Neural progenitor cell (in vitro differentiated cells): ENCODE data around the gene STK11IP. TPM values are rescaled to one million over a fixed set of nuclear protein-coding genes. Genes with fewer than 3 reads are reported as not detected.

Source experiments
- DNase-seq: peaks from one replicate; pipeline ENCODE4 v3.0.0-alpha.2; 2016; ENCODE audit warnings: low spot score
- H2AFZ ChIP-seq: fragments of 200-600 bp; sonication (generic); replicated peaks from 2 replicates; pipeline ENCODE4 v1.6.1; 2016; ENCODE audit warnings: antibody characterized with exemption
- H3F3A ChIP-seq: fragments of 200-600 bp; sonication (generic); 2 replicates; pipeline ENCODE4 v1.6.1; 2016; ENCODE audit warnings: antibody characterized with exemption, low read depth
- H3K27ac ChIP-seq: fragments of 200-600 bp; sonication (generic); 2 replicates; pipeline ENCODE4 v1.5.1; 2016; ENCODE audit warnings: mild to moderate bottlenecking
- H3K27me3 ChIP-seq: fragments of 200-600 bp; sonication (generic); 2 replicates; pipeline ENCODE4 v1.6.1; 2016; ENCODE audit warnings: mild to moderate bottlenecking, moderate library complexity
- H3K36me3 ChIP-seq: fragments of 200-600 bp; sonication (generic); 2 replicates; pipeline ENCODE4 v1.5.1; 2016
- H3K4me1 ChIP-seq: fragments of 200-600 bp; sonication (generic); 2 replicates; pipeline ENCODE4 v1.6.1; 2016; ENCODE audit warnings: mixed run types
- H3K4me2 ChIP-seq: fragments of 200-600 bp; sonication (generic); 2 replicates; pipeline ENCODE4 v1.6.1; 2016
- H3K4me3 ChIP-seq: fragments of 200-600 bp; sonication (generic); 2 replicates; pipeline ENCODE4 v1.5.1; 2016
- H3K79me2 ChIP-seq: fragments of 200-600 bp; sonication (generic); 2 replicates; pipeline ENCODE4 v1.6.1; 2016; ENCODE audit warnings: low read depth
- H3K9ac ChIP-seq: fragments of 200-600 bp; sonication (generic); 2 replicates; pipeline ENCODE4 v1.6.1; 2016
- H3K9me3 ChIP-seq: fragments of 200-600 bp; sonication (generic); 2 replicates; pipeline ENCODE4 v1.5.1; 2016; ENCODE audit warnings: low read depth
- H4K20me1 ChIP-seq: fragments of 200-600 bp; sonication (generic); 2 replicates; pipeline ENCODE4 v1.6.1; 2016; ENCODE audit warnings: low read depth
- H3K27ac Mint-ChIP-seq: 3 replicates; pipeline ENCODE4 v1.8.0; 2021; ENCODE audit warnings: mixed read lengths
- H3K27me3 Mint-ChIP-seq: 2 replicates; pipeline ENCODE4 v1.8.0; 2022; ENCODE audit warnings: low read depth, mild to moderate bottlenecking, inconsistent platforms, moderate library complexity, mixed read lengths; ENCODE audit not compliant: insufficient read depth
- H3K36me3 Mint-ChIP-seq: 3 replicates; pipeline ENCODE4 v1.8.0; 2021; ENCODE audit warnings: mixed read lengths
- H3K4me1 Mint-ChIP-seq: 3 replicates; pipeline ENCODE4 v1.8.0; 2021; ENCODE audit warnings: mixed read lengths
- H3K4me3 Mint-ChIP-seq: 3 replicates; pipeline ENCODE4 v1.8.0; 2021; ENCODE audit warnings: mild to moderate bottlenecking, moderate library complexity, mixed read lengths
- H3K9me3 Mint-ChIP-seq: 3 replicates; pipeline ENCODE4 v1.8.0; 2020; ENCODE audit warnings: mixed read lengths
- CTCF ChIP-seq: fragments of 200-600 bp; sonication (generic); IDR thresholded peaks from 2 replicates; pipeline ENCODE4 v1.5.1; 2017; ENCODE audit warnings: antibody characterized with exemption, mild to moderate bottlenecking
- EZH2 ChIP-seq: fragments of 200-600 bp; sonication (generic); IDR thresholded peaks from 2 replicates; pipeline ENCODE4 v1.6.1; 2017; ENCODE audit warnings: antibody characterized with exemption, mild to moderate bottlenecking, moderate library complexity
- EZH2phosphoT487 ChIP-seq: fragments of 200-600 bp; sonication (generic); IDR thresholded peaks from 2 replicates; pipeline ENCODE4 v1.6.1; 2017; ENCODE audit warnings: antibody characterized with exemption
- total RNA-seq: library from RNA; depleted of rRNA; stranded (reverse); fragments of >200 nt; gene quantifications from 2 replicates; pipeline ENCODE4 v1.2.3, GENCODE V29; 2015; ENCODE audit warnings: low replicate concordance

Gene STK11IP
- total RNA-seq, 1 donor from 2014 or later: 16.8 TPM

GRCh38 chr2:219608399-219608964, 10.8 kb downstream of the STK11IP start:
- H3K9ac ChIP-seq: no peak overlapping the region
- no peaks in the 10 kb centered on the region for H3K36me3 ChIP-seq
- no peaks in the 10 kb centered on the region for H3K9me3 ChIP-seq
- Mint-ChIP-seq H3K27ac (no peak overlapping the region), H3K36me3 (peaks cover 30% of the 10 kb centered on the region), H3K27me3 (peaks cover 5% of the 10 kb centered on the region), H3K4me1 (peaks cover 4% of the 10 kb centered on the region), H3K9me3 (no peaks in the 10 kb centered on the region), H3K4me3 (no peak overlapping the region)
- no peak overlapping the region for H3K27ac ChIP-seq
- no peaks in the 10 kb centered on the region for H3F3A ChIP-seq
- no peaks in the 10 kb centered on the region for H3K79me2 ChIP-seq
- H4K20me1 ChIP-seq: no peaks in the 10 kb centered on the region
- TF ChIP-seq CTCF: no peak
- TF ChIP-seq EZH2phosphoT487: no peak
- no peak for TF ChIP-seq EZH2
- H3K27me3 ChIP-seq: no peaks in the 10 kb centered on the region
- no peak overlapping the region for H2AFZ ChIP-seq
- DNase-seq: no peak
- H3K4me1 ChIP-seq: no peaks in the 10 kb centered on the region
- H3K4me2 ChIP-seq: no peak overlapping the region
- no peak overlapping the region for H3K4me3 ChIP-seq

- Histone ChIP-seq H3K4me3 (no peak overlapping the region), H3K36me3 (no peaks in the 10 kb centered on the region), H2AFZ (no peak overlapping the region), H3K79me2 (no peaks in the 10 kb centered on the region), H3F3A (no peaks in the 10 kb centered on the region), H3K9ac (peak overlapping the region; percentile 8), H3K4me2 (no peak overlapping the region), H4K20me1 (no peaks in the 10 kb centered on the region), H3K27ac (no peak overlapping the region), H3K4me1 (no peaks in the 10 kb centered on the region), H3K9me3 (no peaks in the 10 kb centered on the region), H3K27me3 (no peaks in the 10 kb centered on the region)
- TF ChIP-seq EZH2phosphoT487: no peak
- H3K4me1 Mint-ChIP-seq: peaks cover 4% of the 10 kb centered on the region
- no peak overlapping the region for H3K27ac Mint-ChIP-seq
- peaks cover 5% of the 10 kb centered on the region for H3K27me3 Mint-ChIP-seq
- peaks cover 25% of the 10 kb centered on the region for H3K36me3 Mint-ChIP-seq
- H3K9me3 Mint-ChIP-seq: no peaks in the 10 kb centered on the region
- no peak for DNase-seq
- H3K4me3 Mint-ChIP-seq: no peak overlapping the region
Measured at GRCh38 chr2:219609149-219609750, 11.6 kb downstream of the STK11IP start.

GRCh38 chr2:219611306-219611705, 13.6 kb downstream of the STK11IP start:
- Mint-ChIP-seq H3K27me3 (peaks cover 3% of the 10 kb centered on the region), H3K4me1 (peaks cover 4% of the 10 kb centered on the region), H3K27ac (no peak overlapping the region), H3K36me3 (peaks cover 19% of the 10 kb centered on the region), H3K4me3 (no peak overlapping the region), H3K9me3 (no peaks in the 10 kb centered on the region)
- H3K4me1 ChIP-seq: no peaks in the 10 kb centered on the region
- H3K36me3 ChIP-seq: no peaks in the 10 kb centered on the region
- no peaks in the 10 kb centered on the region for H4K20me1 ChIP-seq
- no peak for DNase-seq
- H2AFZ ChIP-seq: no peak overlapping the region
- TF ChIP-seq EZH2phosphoT487 (no peak), CTCF (no peak), EZH2 (no peak)
- H3K4me3 ChIP-seq: no peak overlapping the region
- H3K4me2 ChIP-seq: no peak overlapping the region
- no peaks in the 10 kb centered on the region for H3F3A ChIP-seq
- no peaks in the 10 kb centered on the region for H3K9me3 ChIP-seq
- H3K79me2 ChIP-seq: no peaks in the 10 kb centered on the region
- H3K9ac ChIP-seq: no peak overlapping the region
- no peak overlapping the region for H3K27ac ChIP-seq
- H3K27me3 ChIP-seq: no peaks in the 10 kb centered on the region

GRCh38 chr2:219611866-219612576, 14.4 kb downstream of the STK11IP start:
- Mint-ChIP-seq H3K9me3 (no peaks in the 10 kb centered on the region), H3K4me1 (peaks cover 4% of the 10 kb centered on the region), H3K36me3 (peaks cover 18% of the 10 kb centered on the region), H3K27ac (no peak overlapping the region), H3K27me3 (peaks cover 3% of the 10 kb centered on the region), H3K4me3 (no peak overlapping the region)
- Histone ChIP-seq H3K27ac (no peak overlapping the region), H3K9ac (no peak overlapping the region), H4K20me1 (no peaks in the 10 kb centered on the region), H3K4me3 (no peak overlapping the region), H3K36me3 (no peaks in the 10 kb centered on the region), H3K9me3 (no peaks in the 10 kb centered on the region), H3K79me2 (no peaks in the 10 kb centered on the region), H3K4me2 (no peak overlapping the region), H3K27me3 (no peaks in the 10 kb centered on the region), H3K4me1 (no peaks in the 10 kb centered on the region), H2AFZ (no peak overlapping the region), H3F3A (no peaks in the 10 kb centered on the region)
- no peak for DNase-seq
- TF ChIP-seq EZH2 (no peak), EZH2phosphoT487 (no peak), CTCF (no peak)
